WTC11 (cell line): ENCODE measurements around the gene TYRP1. TPM values are rescaled to one million over a fixed set of nuclear protein-coding genes. Genes with fewer than 3 reads are reported as not detected.

ENCODE experiments used
- ATAC-seq: fragments of 200-7000 bp; cut with Tn5 transposase; 2 replicates; pipeline ENCODE4 v1.10.0; 2021; ENCODE audit warnings: mild to moderate bottlenecking, moderate library complexity
- CTCF ChIA-PET: fragments of 300-600 bp; sonication (Branson Sonifier 250); formaldehyde crosslinking; loops from one replicate; lab custom pipeline; 2021; ENCODE audit warnings: antibody characterized with exemption; lab: Charles Lee
- POLR2A ChIA-PET: fragments of 350-600 bp; sonication (Branson Sonifier 250); formaldehyde crosslinking; loops from one replicate; lab custom pipeline; 2021; ENCODE audit warnings: antibody characterized with exemption; lab: Charles Lee
- DNase-seq: peaks from one replicate; pipeline ENCODE4 v3.0.0; 2021; ENCODE audit warnings: low spot score
- H3K27ac Mint-ChIP-seq: 2 replicates; pipeline ENCODE4 v1.8.0; 2021; ENCODE audit warnings: mixed read lengths
- H3K27me3 Mint-ChIP-seq: 2 replicates; pipeline ENCODE4 v1.8.0; 2021; ENCODE audit warnings: low read depth, mild to moderate bottlenecking, moderate library complexity, mixed read lengths
- H3K36me3 Mint-ChIP-seq: 2 replicates; pipeline ENCODE4 v1.8.0; 2021; ENCODE audit warnings: mixed read lengths
- H3K4me1 Mint-ChIP-seq: 2 replicates; pipeline ENCODE4 v1.8.0; 2022; ENCODE audit warnings: mixed read lengths
- H3K4me3 Mint-ChIP-seq: 2 replicates; pipeline ENCODE4 v1.8.0; 2021; ENCODE audit warnings: mild to moderate bottlenecking, moderate library complexity, mixed read lengths
- H3K9me3 Mint-ChIP-seq: 2 replicates; pipeline ENCODE4 v1.8.0; 2021; ENCODE audit warnings: mixed read lengths
- CBFB ChIP-seq: sonication (generic); formaldehyde crosslinking; IDR thresholded peaks from 2 replicates; pipeline ENCODE4 v1.8.1; 2022; ENCODE audit warnings: mild to moderate bottlenecking, low read depth, missing genetic modification reagents
- CREM ChIP-seq: sonication (generic); formaldehyde crosslinking; IDR thresholded peaks from 2 replicates; pipeline ENCODE4 v1.8.1; 2022; ENCODE audit warnings: mild to moderate bottlenecking, missing genetic modification reagents, moderate library complexity
- ELF4 ChIP-seq: sonication (generic); formaldehyde crosslinking; IDR thresholded peaks from 2 replicates; pipeline ENCODE4 v1.8.1; 2022; ENCODE audit warnings: low read depth, mild to moderate bottlenecking, moderate library complexity, missing genetic modification reagents
- ETV6 ChIP-seq: sonication (generic); formaldehyde crosslinking; IDR thresholded peaks from 2 replicates; pipeline ENCODE4 v1.8.1; 2022; ENCODE audit warnings: mild to moderate bottlenecking, missing genetic modification reagents
- FOXK1 ChIP-seq: sonication (generic); formaldehyde crosslinking; IDR thresholded peaks from 2 replicates; pipeline ENCODE4 v1.8.0; 2022; ENCODE audit warnings: mild to moderate bottlenecking, moderate library complexity, missing genetic modification reagents
- FOXP1 ChIP-seq: sonication (generic); formaldehyde crosslinking; IDR thresholded peaks from 2 replicates; pipeline ENCODE4 v1.8.0; 2022; ENCODE audit warnings: missing genetic modification reagents, mild to moderate bottlenecking, moderate library complexity, borderline replicate concordance
- JAZF1 ChIP-seq: fragments of 250-450 bp; sonication (Bioruptor Pico); IDR thresholded peaks from 2 replicates; pipeline ENCODE4 v1.9.0; 2021; ENCODE audit warnings: moderate library complexity, mild to moderate bottlenecking, inconsistent platforms
- JUN ChIP-seq: sonication (generic); formaldehyde crosslinking; IDR thresholded peaks from 2 replicates; pipeline ENCODE4 v1.8.0; 2023; ENCODE audit warnings: mild to moderate bottlenecking, missing genetic modification reagents
- MXD4 ChIP-seq: fragments of 250-450 bp; sonication (Bioruptor Pico); IDR thresholded peaks from 2 replicates; pipeline ENCODE4 v1.8.0; 2021; ENCODE audit warnings: mild to moderate bottlenecking, moderate library complexity, borderline replicate concordance
- RORB ChIP-seq: fragments of 250-450 bp; sonication (Bioruptor Pico); IDR thresholded peaks from 2 replicates; pipeline ENCODE4 v1.9.0; 2021; ENCODE audit warnings: mild to moderate bottlenecking
- SMAD4 ChIP-seq: sonication (generic); formaldehyde crosslinking; IDR thresholded peaks from 2 replicates; pipeline ENCODE4 v1.8.0; 2022; ENCODE audit warnings: mild to moderate bottlenecking, missing genetic modification reagents
- TEAD1 ChIP-seq: sonication (generic); formaldehyde crosslinking; IDR thresholded peaks from 2 replicates; pipeline ENCODE4 v1.8.0; 2022; ENCODE audit warnings: mild to moderate bottlenecking, missing genetic modification reagents
- ZBTB21 ChIP-seq: sonication (generic); formaldehyde crosslinking; IDR thresholded peaks from 2 replicates; pipeline ENCODE4 v1.8.1; 2023; ENCODE audit warnings: mild to moderate bottlenecking, missing genetic modification reagents, borderline replicate concordance
- ZNF121 ChIP-seq: sonication (generic); formaldehyde crosslinking; IDR thresholded peaks from 2 replicates; pipeline ENCODE4 v1.8.0; 2023; ENCODE audit warnings: missing genetic modification reagents
- ZNF219 ChIP-seq: sonication (generic); formaldehyde crosslinking; IDR thresholded peaks from 2 replicates; pipeline ENCODE4 v1.8.0; 2023; ENCODE audit warnings: missing genetic modification reagents, mild to moderate bottlenecking, borderline replicate concordance
- ZNF423 ChIP-seq: fragments of 250-450 bp; sonication (Bioruptor Pico); IDR thresholded peaks from 2 replicates; pipeline ENCODE4 v2.1.2; 2022; ENCODE audit warnings: mild to moderate bottlenecking, moderate library complexity
- total RNA-seq: library from RNA; stranded (reverse); gene quantifications from 3 replicates; pipeline ENCODE4 v1.2.3, GENCODE V29; 2021
- TF ChIP-seq, protein P1 (sequence below): sonication (generic); formaldehyde crosslinking; IDR thresholded peaks from 2 replicates; pipeline ENCODE4 v1.8.0; 2022; ENCODE audit warnings: mild to moderate bottlenecking, missing genetic modification reagents
- TF ChIP-seq, protein P2 (sequence below): fragments of 250-450 bp; sonication (Bioruptor Pico); IDR thresholded peaks from 2 replicates; pipeline ENCODE4 v1.9.0; 2021; ENCODE audit warnings: moderate library complexity, mild to moderate bottlenecking, inconsistent platforms, borderline replicate concordance
- TF ChIP-seq, protein P3 (sequence below): sonication (generic); formaldehyde crosslinking; IDR thresholded peaks from 2 replicates; pipeline ENCODE4 v1.8.0; 2022; ENCODE audit warnings: mild to moderate bottlenecking, missing genetic modification reagents
- TF ChIP-seq, protein P4 (sequence below): sonication (generic); formaldehyde crosslinking; IDR thresholded peaks from 2 replicates; pipeline ENCODE4 v1.8.0; 2022; ENCODE audit warnings: missing genetic modification reagents
- TF ChIP-seq, protein P5 (sequence below): sonication (generic); formaldehyde crosslinking; IDR thresholded peaks from 2 replicates; pipeline ENCODE4 v1.8.1; 2022; ENCODE audit warnings: mild to moderate bottlenecking, missing genetic modification reagents, moderate library complexity, borderline replicate concordance

The TYRP1 gene
- total RNA-seq, 1 experiment from 2014 or later = 0.31 TPM

DNA sequence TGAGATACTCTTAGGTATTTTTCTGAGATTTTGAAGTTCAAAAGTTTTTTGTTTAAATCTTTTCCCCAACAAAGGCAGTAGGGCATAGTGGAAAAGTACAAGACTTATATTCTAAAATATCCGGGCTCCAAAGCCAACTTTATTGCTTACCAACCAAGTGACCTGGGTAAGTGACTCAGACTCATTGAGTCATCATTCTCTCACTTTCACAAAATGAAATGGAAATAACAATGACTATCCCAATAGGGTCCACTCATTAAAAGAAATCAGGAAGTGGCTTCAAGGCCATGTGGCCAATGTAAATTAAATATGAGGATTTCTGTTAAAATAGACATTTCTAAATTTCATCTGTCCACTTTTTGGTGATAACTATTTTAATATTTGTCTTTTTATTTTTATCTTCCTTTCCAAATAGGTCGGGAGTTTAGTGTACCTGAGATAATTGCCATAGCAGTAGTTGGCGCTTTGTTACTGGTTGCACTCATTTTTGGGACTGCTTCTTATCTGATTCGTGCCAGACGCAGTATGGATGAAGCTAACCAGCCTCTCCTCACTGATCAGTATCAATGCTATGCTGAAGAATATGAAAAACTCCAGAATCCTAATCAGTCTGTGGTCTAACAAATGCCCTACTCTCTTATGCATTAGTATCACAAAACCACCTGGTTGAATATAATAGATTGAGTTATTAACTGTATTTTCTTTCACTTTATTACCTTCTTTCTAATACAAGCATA is 15.5 kb downstream of the TYRP1 start:
- ChIA-PET POLR2A (no interaction called here), CTCF (interaction anchor here (3.7 kb wide), 1 partner anchor 10 kb away, joined by 17 read pairs; no protein-coding TSS in a partner anchor)
- H3K27ac Mint-ChIP-seq = no peak overlapping the region
- H3K36me3 Mint-ChIP-seq = no peaks in the 10 kb centered on the region
- TF ChIP-seq, protein P1, sequence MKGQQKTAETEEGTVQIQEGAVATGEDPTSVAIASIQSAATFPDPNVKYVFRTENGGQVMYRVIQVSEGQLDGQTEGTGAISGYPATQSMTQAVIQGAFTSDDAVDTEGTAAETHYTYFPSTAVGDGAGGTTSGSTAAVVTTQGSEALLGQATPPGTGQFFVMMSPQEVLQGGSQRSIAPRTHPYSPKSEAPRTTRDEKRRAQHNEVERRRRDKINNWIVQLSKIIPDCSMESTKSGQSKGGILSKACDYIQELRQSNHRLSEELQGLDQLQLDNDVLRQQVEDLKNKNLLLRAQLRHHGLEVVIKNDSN (CRISPR knock-in tag) = no peak
- TF ChIP-seq, protein P2, sequence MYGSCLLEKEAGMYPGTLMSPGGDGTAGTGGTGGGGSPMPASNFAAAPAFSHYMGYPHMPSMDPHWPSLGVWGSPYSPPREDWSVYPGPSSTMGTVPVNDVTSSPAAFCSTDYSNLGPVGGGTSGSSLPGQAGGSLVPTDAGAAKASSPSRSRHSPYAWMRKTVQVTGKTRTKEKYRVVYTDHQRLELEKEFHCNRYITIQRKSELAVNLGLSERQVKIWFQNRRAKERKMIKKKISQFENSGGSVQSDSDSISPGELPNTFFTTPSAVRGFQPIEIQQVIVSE (CRISPR knock-in tag) = no peak
- TF ChIP-seq ZNF423 (CRISPR knock-in tag) (no peak), ZBTB21 (CRISPR knock-in tag) (no peak), ELF4 (no peak), JUN (CRISPR knock-in tag) (no peak)
- H3K9me3 Mint-ChIP-seq = no peaks in the 10 kb centered on the region
- ATAC-seq = no peak
- no peaks in the 10 kb centered on the region for H3K27me3 Mint-ChIP-seq
- H3K4me3 Mint-ChIP-seq = no peak overlapping the region
- DNase-seq = no peak
- H3K4me1 Mint-ChIP-seq = no peaks in the 10 kb centered on the region

DNA sequence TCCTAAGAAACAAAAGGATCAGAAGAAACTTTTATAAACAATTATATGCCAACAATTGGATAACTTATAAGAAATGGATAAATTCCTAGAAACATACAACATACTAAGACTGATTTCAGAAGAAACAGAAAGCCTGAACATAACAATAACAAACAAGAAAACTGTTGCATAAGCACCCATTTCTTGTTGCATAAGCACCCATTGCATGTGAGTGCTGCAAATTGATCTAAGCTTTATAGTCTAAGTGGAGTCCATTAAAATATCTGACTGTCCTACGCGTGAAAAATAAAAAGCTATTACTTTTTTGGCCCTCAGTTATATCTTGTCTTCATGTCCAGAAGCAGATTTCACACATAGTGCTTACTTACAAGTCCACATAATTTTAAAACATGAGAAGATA is 19.3 kb downstream of the TYRP1 start:
- no peak overlapping the region for H3K27ac Mint-ChIP-seq
- H3K27me3 Mint-ChIP-seq = no peaks in the 10 kb centered on the region
- no peaks in the 10 kb centered on the region for H3K36me3 Mint-ChIP-seq
- DNase-seq = no peak
- no peak for ATAC-seq
- H3K4me1 Mint-ChIP-seq = no peaks in the 10 kb centered on the region
- H3K9me3 Mint-ChIP-seq = no peaks in the 10 kb centered on the region
- TF ChIP-seq SMAD4 = no peak
- TF ChIP-seq ETV6 (CRISPR knock-in tag) = no peak
- TF ChIP-seq, protein P3, sequence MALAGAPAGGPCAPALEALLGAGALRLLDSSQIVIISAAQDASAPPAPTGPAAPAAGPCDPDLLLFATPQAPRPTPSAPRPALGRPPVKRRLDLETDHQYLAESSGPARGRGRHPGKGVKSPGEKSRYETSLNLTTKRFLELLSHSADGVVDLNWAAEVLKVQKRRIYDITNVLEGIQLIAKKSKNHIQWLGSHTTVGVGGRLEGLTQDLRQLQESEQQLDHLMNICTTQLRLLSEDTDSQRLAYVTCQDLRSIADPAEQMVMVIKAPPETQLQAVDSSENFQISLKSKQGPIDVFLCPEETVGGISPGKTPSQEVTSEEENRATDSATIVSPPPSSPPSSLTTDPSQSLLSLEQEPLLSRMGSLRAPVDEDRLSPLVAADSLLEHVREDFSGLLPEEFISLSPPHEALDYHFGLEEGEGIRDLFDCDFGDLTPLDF (CRISPR knock-in tag) = no peak
- TF ChIP-seq FOXK1 (CRISPR knock-in tag) = no peak
- TF ChIP-seq ELF4 = no peak
- ChIA-PET CTCF (interaction anchor here (1.4 kb wide), 1 partner anchor 11 kb away, joined by 3 read pairs; no protein-coding TSS in a partner anchor), POLR2A (interaction anchor here (0.6 kb wide), 1 partner anchor 10 kb away, joined by 3 read pairs; no protein-coding TSS in a partner anchor)
- H3K4me3 Mint-ChIP-seq = no peak overlapping the region

DNA sequence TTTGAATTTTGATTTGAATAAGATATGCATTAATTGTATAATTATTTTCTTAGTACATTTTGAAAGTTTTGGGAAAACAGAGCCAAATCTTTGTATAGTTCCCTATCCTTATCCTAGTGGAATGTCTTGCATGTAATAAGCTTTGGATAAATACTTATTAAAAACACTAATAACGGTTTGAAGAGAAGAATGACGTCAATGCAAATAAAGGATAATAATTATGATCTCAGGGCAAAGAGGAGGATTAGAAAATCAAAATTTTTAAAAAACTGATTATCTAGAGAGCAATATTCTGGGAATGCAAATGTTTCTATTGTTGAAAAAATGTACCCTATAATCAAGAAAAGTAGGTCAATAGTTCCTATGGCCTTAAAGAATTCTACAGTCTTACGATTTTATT is 22.1 kb downstream of the TYRP1 start:
- ATAC-seq = no peak
- peaks cover 15% of the 10 kb centered on the region for H3K4me1 Mint-ChIP-seq
- DNase-seq = no peak
- no peak overlapping the region for H3K4me3 Mint-ChIP-seq
- TF ChIP-seq MXD4 (CRISPR knock-in tag) = no peak
- TF ChIP-seq ZNF219 (CRISPR knock-in tag) = no peak
- no peak for TF ChIP-seq FOXP1
- no peak for TF ChIP-seq TEAD1 (CRISPR knock-in tag)
- no peak for TF ChIP-seq CREM (CRISPR knock-in tag)
- TF ChIP-seq, protein P4, sequence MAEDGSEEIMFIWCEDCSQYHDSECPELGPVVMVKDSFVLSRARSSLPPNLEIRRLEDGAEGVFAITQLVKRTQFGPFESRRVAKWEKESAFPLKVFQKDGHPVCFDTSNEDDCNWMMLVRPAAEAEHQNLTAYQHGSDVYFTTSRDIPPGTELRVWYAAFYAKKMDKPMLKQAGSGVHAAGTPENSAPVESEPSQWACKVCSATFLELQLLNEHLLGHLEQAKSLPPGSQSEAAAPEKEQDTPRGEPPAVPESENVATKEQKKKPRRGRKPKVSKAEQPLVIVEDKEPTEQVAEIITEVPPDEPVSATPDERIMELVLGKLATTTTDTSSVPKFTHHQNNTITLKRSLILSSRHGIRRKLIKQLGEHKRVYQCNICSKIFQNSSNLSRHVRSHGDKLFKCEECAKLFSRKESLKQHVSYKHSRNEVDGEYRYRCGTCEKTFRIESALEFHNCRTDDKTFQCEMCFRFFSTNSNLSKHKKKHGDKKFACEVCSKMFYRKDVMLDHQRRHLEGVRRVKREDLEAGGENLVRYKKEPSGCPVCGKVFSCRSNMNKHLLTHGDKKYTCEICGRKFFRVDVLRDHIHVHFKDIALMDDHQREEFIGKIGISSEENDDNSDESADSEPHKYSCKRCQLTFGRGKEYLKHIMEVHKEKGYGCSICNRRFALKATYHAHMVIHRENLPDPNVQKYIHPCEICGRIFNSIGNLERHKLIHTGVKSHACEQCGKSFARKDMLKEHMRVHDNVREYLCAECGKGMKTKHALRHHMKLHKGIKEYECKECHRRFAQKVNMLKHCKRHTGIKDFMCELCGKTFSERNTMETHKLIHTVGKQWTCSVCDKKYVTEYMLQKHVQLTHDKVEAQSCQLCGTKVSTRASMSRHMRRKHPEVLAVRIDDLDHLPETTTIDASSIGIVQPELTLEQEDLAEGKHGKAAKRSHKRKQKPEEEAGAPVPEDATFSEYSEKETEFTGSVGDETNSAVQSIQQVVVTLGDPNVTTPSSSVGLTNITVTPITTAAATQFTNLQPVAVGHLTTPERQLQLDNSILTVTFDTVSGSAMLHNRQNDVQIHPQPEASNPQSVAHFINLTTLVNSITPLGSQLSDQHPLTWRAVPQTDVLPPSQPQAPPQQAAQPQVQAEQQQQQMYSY (CRISPR knock-in tag) = no peak
- TF ChIP-seq ZNF121 (CRISPR knock-in tag) = no peak
- TF ChIP-seq, protein P2 (CRISPR knock-in tag) = no peak
- TF ChIP-seq FOXK1 (CRISPR knock-in tag) = no peak
- TF ChIP-seq SMAD4 = no peak
- no peak for TF ChIP-seq JAZF1 (CRISPR knock-in tag)
- no peak for TF ChIP-seq CBFB (CRISPR knock-in tag)
- no peak for TF ChIP-seq ZNF423 (CRISPR knock-in tag)
- TF ChIP-seq RORB (CRISPR knock-in tag) = no peak
- TF ChIP-seq, protein P5, sequence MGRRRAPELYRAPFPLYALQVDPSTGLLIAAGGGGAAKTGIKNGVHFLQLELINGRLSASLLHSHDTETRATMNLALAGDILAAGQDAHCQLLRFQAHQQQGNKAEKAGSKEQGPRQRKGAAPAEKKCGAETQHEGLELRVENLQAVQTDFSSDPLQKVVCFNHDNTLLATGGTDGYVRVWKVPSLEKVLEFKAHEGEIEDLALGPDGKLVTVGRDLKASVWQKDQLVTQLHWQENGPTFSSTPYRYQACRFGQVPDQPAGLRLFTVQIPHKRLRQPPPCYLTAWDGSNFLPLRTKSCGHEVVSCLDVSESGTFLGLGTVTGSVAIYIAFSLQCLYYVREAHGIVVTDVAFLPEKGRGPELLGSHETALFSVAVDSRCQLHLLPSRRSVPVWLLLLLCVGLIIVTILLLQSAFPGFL (CRISPR knock-in tag) = no peak
- no peaks in the 10 kb centered on the region for H3K9me3 Mint-ChIP-seq
- ChIA-PET CTCF (no interaction called here), POLR2A (no interaction called here)
- no peaks in the 10 kb centered on the region for H3K27me3 Mint-ChIP-seq
- no peaks in the 10 kb centered on the region for H3K36me3 Mint-ChIP-seq
- H3K27ac Mint-ChIP-seq = no peak overlapping the region
